Endothelial cell of umbilical vein (primary cell): ENCODE measurements around the gene FUZ. TPM values are rescaled to one million over a fixed set of nuclear protein-coding genes. Genes with fewer than 3 reads are reported as not detected.

Experiments
- BruUV-seq: library from RNA; stranded (reverse); fragments of 400-500 nt; replicated peaks from 2 replicates; lab custom pipeline; 2021; lab: Mats Ljungman, UMichigan
- CTCF ChIA-PET: fragments of 300-600, 350-600 bp; sonication (Branson Sonifier 250); formaldehyde crosslinking; loops from one replicate; lab custom pipeline; 2021; ENCODE audit warnings: antibody characterized with exemption, inconsistent platforms; lab: Charles Lee
- POLR2A ChIA-PET: fragments of 300-600, 350-600 bp; sonication (Branson Sonifier 250); formaldehyde crosslinking; loops from one replicate; lab custom pipeline; 2021; ENCODE audit warnings: antibody characterized with exemption, inconsistent platforms; lab: Charles Lee
- DNase-seq: peaks from one replicate; pipeline ENCODE4 v3.0.0-alpha.2; 2011; ENCODE audit warnings: low read depth, low spot score
- FAIRE-seq: peaks from 2 replicates; lab custom pipeline; 2011; peaks lifted over from hg19 to GRCh38; lab: Jason Lieb, UNC
- H2AFZ ChIP-seq: 2 replicates; pipeline ENCODE4 v1.6.0; 2012; ENCODE audit warnings: low read depth, low read length, control low read depth, inconsistent platforms
- H3K27ac ChIP-seq: 2 replicates; pipeline ENCODE4 v1.5.1; 2011; ENCODE audit warnings: low read depth, mild to moderate bottlenecking, control low read depth, low read length, moderate library complexity; ENCODE audit not compliant: insufficient read depth
- H3K27me3 ChIP-seq, 2 experiments: 2 replicates each; pipeline versions ENCODE4 v1.6.0 to v1.6.1; 2011; ENCODE audit warnings: low read length in 2 of 2, mixed read lengths in 1 of 2; ENCODE audit not compliant: control insufficient read depth in 2 of 2, insufficient read depth in 2 of 2
- H3K36me3 ChIP-seq, 2 experiments: 2 replicates in 1 of 2; 3 replicates in 1 of 2; pipeline ENCODE4 v1.5.1; 2011; ENCODE audit warnings: low read length in 2 of 2, mild to moderate bottlenecking in 1 of 2, moderate library complexity in 1 of 2; ENCODE audit not compliant: control insufficient read depth in 2 of 2, insufficient read depth in 2 of 2; ENCODE audit errors: extremely low read depth in 1 of 2
- H3K4me1 ChIP-seq: 3 replicates; pipeline ENCODE4 v1.5.1; 2011; ENCODE audit warnings: mild to moderate bottlenecking, low read length; ENCODE audit not compliant: control insufficient read depth, insufficient read depth; ENCODE audit errors: extremely low read depth
- H3K4me2 ChIP-seq: 2 replicates; pipeline ENCODE4 v1.6.1; 2011; ENCODE audit warnings: low read length, control low read depth, mixed read lengths; ENCODE audit not compliant: insufficient read depth
- H3K4me3 ChIP-seq, 3 experiments: fragments of 200-600 bp in 1 of 3; sonication (generic), shearing (Covaris generic) in 1 of 3; replicated peaks in 1 of 3; 2 replicates each; pipeline ENCODE4 v1.5.1; 2011 to 2016; ENCODE audit warnings: control low read depth in 3 of 3, low read length in 3 of 3, mild to moderate bottlenecking in 2 of 3, inconsistent platforms in 1 of 3, low read depth in 1 of 3, moderate library complexity in 1 of 3; ENCODE audit not compliant: insufficient read depth in 1 of 3
- H3K79me2 ChIP-seq: 2 replicates; pipeline ENCODE4 v1.6.0; 2012; ENCODE audit warnings: low read length, inconsistent platforms; ENCODE audit not compliant: control insufficient read depth, insufficient read depth
- H3K9ac ChIP-seq: replicated peaks from 2 replicates; pipeline ENCODE3; 2011; ENCODE audit warnings: low read length, control low read depth; ENCODE audit not compliant: insufficient read depth; ENCODE audit errors: extremely low read depth
- H3K9me1 ChIP-seq: replicated peaks from 3 replicates; pipeline ENCODE4 v1.6.0; 2011; ENCODE audit warnings: mild to moderate bottlenecking, low read length; ENCODE audit not compliant: control insufficient read depth, insufficient read depth; ENCODE audit errors: extremely low read depth
- H3K9me3 ChIP-seq: replicated peaks from 2 replicates; pipeline ENCODE4 v1.5.1; 2012; ENCODE audit warnings: low read length, inconsistent platforms; ENCODE audit not compliant: control insufficient read depth, insufficient read depth
- H4K20me1 ChIP-seq: replicated peaks from 2 replicates; pipeline ENCODE3; 2011; ENCODE audit warnings: mild to moderate bottlenecking, low read length; ENCODE audit not compliant: control insufficient read depth, insufficient read depth; ENCODE audit errors: extremely low read depth
- EZH2 ChIP-seq: IDR thresholded peaks from 2 replicates; pipeline ENCODE4 v1.6.1; 2012; ENCODE audit warnings: borderline replicate concordance, low read depth, mild to moderate bottlenecking, moderate library complexity, low read length, inconsistent platforms; ENCODE audit not compliant: severe bottlenecking
- FOS ChIP-seq: IDR thresholded peaks from 2 replicates; pipeline ENCODE4 v1.6.1; 2011; ENCODE audit warnings: mild to moderate bottlenecking, low read length, moderate library complexity, borderline replicate concordance; ENCODE audit not compliant: insufficient read depth
- GATA2 ChIP-seq: IDR thresholded peaks from 2 replicates; pipeline ENCODE4 v1.7.0; 2011; ENCODE audit warnings: low read depth, mild to moderate bottlenecking, moderate library complexity, mixed read lengths, low read length; ENCODE audit not compliant: insufficient read length, insufficient read depth
- JUN ChIP-seq: IDR thresholded peaks from 2 replicates; pipeline ENCODE4 v1.6.1; 2011; ENCODE audit warnings: borderline replicate concordance, low read depth; ENCODE audit not compliant: insufficient read length, insufficient read depth
- MAX ChIP-seq: IDR thresholded peaks from 2 replicates; pipeline ENCODE4 v1.6.1; 2011; ENCODE audit not compliant: insufficient read depth, insufficient read length
- MYC ChIP-seq: IDR thresholded peaks from one replicate; pipeline ENCODE4 v1.6.1; 2011; ENCODE audit warnings: mild to moderate bottlenecking, low read depth, low read length
- POLR2A ChIP-seq: IDR thresholded peaks from 2 replicates; pipeline ENCODE4 v1.6.1; 2012; ENCODE audit warnings: low read depth, mild to moderate bottlenecking, control low read depth, low read length
- POLR2AphosphoS5 ChIP-seq: IDR thresholded peaks from 2 replicates; pipeline ENCODE4 v1.6.1; 2012; ENCODE audit warnings: low read depth, mild to moderate bottlenecking, control low read depth, low read length, moderate library complexity; ENCODE audit not compliant: insufficient read depth
- dilution Hi-C: fragments of 300-500 bp; cut with MboI; formaldehyde crosslinking; loops from one replicate; pipeline ENCODE4 v1.15.0; 2019; ENCODE audit warnings: low sequenced_read_pairs; ENCODE audit not compliant: extremely low pct_ligation_motif_present
- intact Hi-C: fragments of 100-400 bp; cut with micrococcal nuclease; formaldehyde crosslinking; loops from one replicate; pipeline ENCODE4 v1.10.0; 2022
- polyA plus RNA-seq, 4 experiments: library from polyadenylated mRNA; depleted of rRNA in 3 of 4; stranded (reverse) in 3 of 4; unstranded in 1 of 4; fragments of >200 nt; gene quantifications; 2 replicates each; pipeline versions ENCODE4 v1.2.1 to v1.2.3, GENCODE V29; 2011 to 2012; ENCODE audit warnings: missing spikeins in 1 of 4
- total RNA-seq: library from RNA; stranded (reverse); gene quantifications from 2 replicates; pipeline ENCODE4 v1.2.3, GENCODE V29; 2021
- TF ChIP-seq, protein P1 (sequence below), 2 donors: IDR thresholded peaks; 1 replicate in 1 of 2; 2 replicates in 1 of 2; pipeline ENCODE4 v1.5.1; 2011; ENCODE audit warnings: low read length in 2 of 2, mild to moderate bottlenecking in 2 of 2, moderate library complexity in 2 of 2, control low read depth in 1 of 2, inconsistent platforms in 1 of 2, low read depth in 1 of 2; ENCODE audit not compliant: insufficient read depth in 1 of 2; ENCODE audit errors: extremely low read depth in 1 of 2

FUZ gene
- total and polyA plus RNA-seq, 2 donors (not counting 3 experiments of a cell fraction or from before 2014, with no cell fraction given) = 12.3 to 14.0 TPM

- H3K27ac ChIP-seq = no peak overlapping the region
- POLR2A ChIA-PET = no interaction called here
- no TSS peak for BruUV-seq
- no peaks in the 10 kb centered on the region for H3K9me3 ChIP-seq
- DNase-seq = no peak
- H3K27me3 ChIP-seq = no peaks in the 10 kb centered on the region
- intact Hi-C loops (no loop called here), dilution Hi-C loops (no loop called here)
- no peak overlapping the region for H3K4me3 ChIP-seq
- no peak for FAIRE-seq
- H3K4me2 ChIP-seq = no peak overlapping the region
- TF ChIP-seq POLR2AphosphoS5 (no peak), JUN (no peak), FOS (no peak), GATA2 (no peak), MYC (no peak), MAX (no peak), EZH2 (no peak), POLR2A (no peak)
- TF ChIP-seq, protein P1, sequence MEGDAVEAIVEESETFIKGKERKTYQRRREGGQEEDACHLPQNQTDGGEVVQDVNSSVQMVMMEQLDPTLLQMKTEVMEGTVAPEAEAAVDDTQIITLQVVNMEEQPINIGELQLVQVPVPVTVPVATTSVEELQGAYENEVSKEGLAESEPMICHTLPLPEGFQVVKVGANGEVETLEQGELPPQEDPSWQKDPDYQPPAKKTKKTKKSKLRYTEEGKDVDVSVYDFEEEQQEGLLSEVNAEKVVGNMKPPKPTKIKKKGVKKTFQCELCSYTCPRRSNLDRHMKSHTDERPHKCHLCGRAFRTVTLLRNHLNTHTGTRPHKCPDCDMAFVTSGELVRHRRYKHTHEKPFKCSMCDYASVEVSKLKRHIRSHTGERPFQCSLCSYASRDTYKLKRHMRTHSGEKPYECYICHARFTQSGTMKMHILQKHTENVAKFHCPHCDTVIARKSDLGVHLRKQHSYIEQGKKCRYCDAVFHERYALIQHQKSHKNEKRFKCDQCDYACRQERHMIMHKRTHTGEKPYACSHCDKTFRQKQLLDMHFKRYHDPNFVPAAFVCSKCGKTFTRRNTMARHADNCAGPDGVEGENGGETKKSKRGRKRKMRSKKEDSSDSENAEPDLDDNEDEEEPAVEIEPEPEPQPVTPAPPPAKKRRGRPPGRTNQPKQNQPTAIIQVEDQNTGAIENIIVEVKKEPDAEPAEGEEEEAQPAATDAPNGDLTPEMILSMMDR (IDR thresholded peaks at IDR 0.05; ENCODE audit: extremely low read depth in 1 of 2, insufficient read depth in 1 of 2, low read depth in 1 of 2, low read length in 2 of 2) = no peak
- H3K79me2 ChIP-seq = no peaks in the 10 kb centered on the region
- no peaks in the 10 kb centered on the region for H3K9me1 ChIP-seq
- no peak overlapping the region for H2AFZ ChIP-seq
- H3K36me3 ChIP-seq = peaks cover 2 to 33% of the 10 kb centered on the region in 2 experiments
- no peaks in the 10 kb centered on the region for H4K20me1 ChIP-seq
- no peak overlapping the region for H3K9ac ChIP-seq
- CTCF ChIA-PET = interaction anchor here (0.9 kb wide), 1 partner anchor 16 kb away, joined by 3 read pairs; no protein-coding TSS in a partner anchor
- no peaks in the 10 kb centered on the region for H3K4me1 ChIP-seq
These were observed 25.3 kb downstream of the FUZ start for GRCh38 chr19:49787746-49788145.
